Right ventricle myocardium inferior (tissue), 1 donor: Measurements from ENCODE around the gene EFNA3. TPM values are rescaled to one million over a fixed set of nuclear protein-coding genes. Genes with fewer than 3 reads are reported as not detected.

Source experiments
- ATAC-seq: fragments of 200-7000 bp; cut with Tn5 transposase; one replicate; pipeline ENCODE4 v1.9.1; 2020; ENCODE audit warnings: mild to moderate bottlenecking, moderate library complexity
- DNase-seq: peaks from one replicate; pipeline ENCODE4 v3.0.0; 2021; ENCODE audit errors: missing footprints
- intact Hi-C: fragments of 100-400 bp; cut with DNase I; formaldehyde crosslinking; loops from one replicate; pipeline ENCODE4 v1.11.0; 2022
- total RNA-seq: library from RNA; stranded (reverse); fragmentation: NEBNext Ultra II Directional; extraction: Animal tissue kit (Norgen Biotek cat#: 25700); gene quantifications from one replicate; pipeline ENCODE4 v1.2.1, GENCODE V29; 2021
- donor health status: DM: no; HTN: yes; CAD: no; lungs with severe emphysema.

The EFNA3 gene
- total RNA-seq, 1 donor from 2014 or later = 1.1 TPM

- intact Hi-C loops = loop anchor here (2.0 kb wide), 1 partner anchor 30 kb away; no protein-coding TSS in a partner anchor
- ATAC-seq (no peak), DNase-seq (no peak)
Measured at GRCh38 chr1:155136748-155137147, 58.1 kb downstream of the EFNA3 start.

Other genes starting within 250 kb of the EFNA3 start
- 3.4 TPM for gene KCNN3, start 208.6 kb upstream of the EFNA3 start, total RNA-seq
- gene PMVK, start 142.1 kb upstream of the EFNA3 start, total RNA-seq = 71.1 TPM
- 55.9 TPM for gene PBXIP1, start 122.7 kb upstream of the EFNA3 start, total RNA-seq
- 16.0 TPM for gene PYGO2, start 117.1 kb upstream of the EFNA3 start, total RNA-seq
- gene SHC1, start 108.1 kb upstream of the EFNA3 start, total RNA-seq = 60.4 TPM
- 22.2 TPM for gene CKS1B, start 104.2 kb upstream of the EFNA3 start, total RNA-seq
- 30.8 TPM for gene FLAD1, start 95.5 kb upstream of the EFNA3 start, total RNA-seq
- gene LENEP, start 85.3 kb upstream of the EFNA3 start, total RNA-seq = not detected
- gene ZBTB7B, start 76.0 kb upstream of the EFNA3 start, total RNA-seq = 53.3 TPM
- 0.35 TPM for gene DCST2, start 45.1 kb upstream of the EFNA3 start, total RNA-seq
- gene DCST1, start 45.0 kb upstream of the EFNA3 start, total RNA-seq = not detected
- gene ADAM15, start 27.5 kb upstream of the EFNA3 start, total RNA-seq = 101 TPM
- gene EFNA4, start 15.1 kb upstream of the EFNA3 start, total RNA-seq = 2.1 TPM
- 43.9 TPM for gene EFNA1, start 49.0 kb downstream of the EFNA3 start, total RNA-seq
- 9.3 TPM for gene SLC50A1, start 57.0 kb downstream of the EFNA3 start, total RNA-seq
- 55.7 TPM for gene DPM3, start 61.7 kb downstream of the EFNA3 start, total RNA-seq
- gene KRTCAP2, start 94.5 kb downstream of the EFNA3 start, total RNA-seq = 118 TPM
- gene TRIM46, start 95.0 kb downstream of the EFNA3 start, total RNA-seq = 0.16 TPM
- gene THBS3, start 129.1 kb downstream of the EFNA3 start, total RNA-seq = 5.7 TPM
- gene MTX1, start 129.9 kb downstream of the EFNA3 start, total RNA-seq = 16.5 TPM
- 14.5 TPM for gene ENTREP3, start 176.6 kb downstream of the EFNA3 start, total RNA-seq
- 55.4 TPM for gene SCAMP3, start 183.5 kb downstream of the EFNA3 start, total RNA-seq
- gene CLK2, start 194.7 kb downstream of the EFNA3 start, total RNA-seq = 20.9 TPM
- 1.8 TPM for gene HCN3, start 198.6 kb downstream of the EFNA3 start, total RNA-seq
- not detected for gene PKLR, start 222.6 kb downstream of the EFNA3 start, total RNA-seq
- gene FDPS, start 230.0 kb downstream of the EFNA3 start, total RNA-seq = 80.0 TPM
- gene RUSC1, start 242.1 kb downstream of the EFNA3 start, total RNA-seq = 24.3 TPM